GM19023 (cell line): ENCODE data around the gene H6PD.

ENCODE experiments used
- ATAC-seq: cut with Tn5 transposase; IDR thresholded peaks from one replicate; pipeline ENCODE4 v1.9.1; 2021; ENCODE audit warnings: mild to moderate bottlenecking, moderate library complexity; ENCODE audit not compliant: unreplicated experiment

H6PD gene

GRCh38 chr1:9275567-9276034 lies 41.0 kb downstream of the H6PD start:
- ATAC-seq: peak; percentile 81

- ATAC-seq: no peak
These were observed 43.5 kb downstream of the H6PD start for GRCh38 chr1:9278116-9278515.

GRCh38 chr1:9278585-9279153 lies 44.1 kb downstream of the H6PD start:
- no peak for ATAC-seq

DNA sequence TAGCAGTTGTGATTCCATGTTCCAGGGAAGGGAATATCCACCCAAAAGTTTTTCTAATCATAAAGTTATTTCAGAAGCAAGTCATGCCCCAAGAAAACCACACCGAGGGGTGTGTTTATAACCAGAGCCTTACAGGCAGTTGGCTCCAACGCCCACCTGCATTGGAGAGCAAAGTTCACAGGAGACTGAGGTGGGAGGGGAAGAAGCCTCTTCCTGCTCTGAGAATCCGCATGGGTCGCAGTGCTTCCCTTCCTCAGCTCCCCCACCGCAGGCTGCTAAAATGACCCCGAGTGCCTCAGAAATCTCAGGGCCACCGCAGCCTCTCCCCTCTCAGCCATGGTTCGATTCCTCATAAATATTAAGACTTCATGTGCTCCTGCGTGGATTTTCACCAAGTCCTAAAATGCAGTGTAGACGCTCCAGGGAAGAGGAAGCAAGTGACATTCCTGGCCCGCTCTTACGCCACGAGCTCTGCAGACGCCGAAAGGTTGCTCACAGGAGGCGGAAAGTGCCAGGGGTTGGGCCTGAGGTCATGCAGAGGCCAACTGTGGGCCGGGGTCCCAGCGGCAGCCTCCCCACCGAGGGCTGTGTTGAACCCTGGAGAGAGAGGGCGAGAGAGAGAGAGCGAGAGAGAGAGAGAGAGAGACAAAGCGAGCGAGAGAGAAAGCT lies 44.7 kb downstream of the H6PD start:
- no peak for ATAC-seq

DNA sequence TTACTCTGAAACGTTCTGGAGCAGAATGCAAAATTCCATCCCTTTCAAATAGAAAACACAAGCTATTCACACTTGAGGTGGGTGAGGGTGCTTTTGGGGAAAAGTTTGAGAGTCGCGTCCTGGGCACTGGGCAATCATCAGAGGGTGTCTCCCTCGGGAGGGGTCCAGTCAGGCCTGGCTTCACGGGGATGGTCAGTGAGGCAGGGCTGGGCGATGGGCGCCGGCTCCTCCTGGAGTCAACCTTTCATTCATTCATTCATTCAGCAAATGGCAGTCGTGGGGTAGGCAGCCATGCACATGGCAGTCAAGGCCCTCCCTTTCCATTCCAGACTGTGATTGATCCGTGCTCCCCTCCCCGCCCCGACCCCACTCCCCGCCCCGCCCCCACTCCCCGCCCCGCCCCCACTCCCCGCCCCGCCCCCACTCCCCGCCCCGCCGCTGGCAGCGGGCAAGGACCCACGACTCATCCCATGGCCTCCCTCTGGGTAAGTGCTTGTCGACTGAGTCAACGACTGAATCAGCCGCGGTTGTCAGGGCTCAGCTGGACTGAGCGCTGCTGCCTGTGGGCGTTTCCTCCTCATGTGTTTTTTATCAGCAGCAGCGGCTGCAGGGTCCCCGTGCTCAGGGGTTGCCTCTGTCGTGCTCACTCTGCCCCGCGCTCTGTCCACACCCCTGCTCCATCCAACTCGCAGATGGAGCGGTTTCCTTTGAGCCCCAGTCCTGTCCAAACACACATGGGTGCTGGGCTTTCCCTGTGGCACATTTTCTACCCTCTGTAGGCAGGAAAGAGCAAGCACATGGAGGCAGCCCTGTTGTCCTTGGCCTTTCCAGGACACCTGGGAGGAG lies 45.7 kb downstream of the H6PD start:
- ATAC-seq: no peak

DNA sequence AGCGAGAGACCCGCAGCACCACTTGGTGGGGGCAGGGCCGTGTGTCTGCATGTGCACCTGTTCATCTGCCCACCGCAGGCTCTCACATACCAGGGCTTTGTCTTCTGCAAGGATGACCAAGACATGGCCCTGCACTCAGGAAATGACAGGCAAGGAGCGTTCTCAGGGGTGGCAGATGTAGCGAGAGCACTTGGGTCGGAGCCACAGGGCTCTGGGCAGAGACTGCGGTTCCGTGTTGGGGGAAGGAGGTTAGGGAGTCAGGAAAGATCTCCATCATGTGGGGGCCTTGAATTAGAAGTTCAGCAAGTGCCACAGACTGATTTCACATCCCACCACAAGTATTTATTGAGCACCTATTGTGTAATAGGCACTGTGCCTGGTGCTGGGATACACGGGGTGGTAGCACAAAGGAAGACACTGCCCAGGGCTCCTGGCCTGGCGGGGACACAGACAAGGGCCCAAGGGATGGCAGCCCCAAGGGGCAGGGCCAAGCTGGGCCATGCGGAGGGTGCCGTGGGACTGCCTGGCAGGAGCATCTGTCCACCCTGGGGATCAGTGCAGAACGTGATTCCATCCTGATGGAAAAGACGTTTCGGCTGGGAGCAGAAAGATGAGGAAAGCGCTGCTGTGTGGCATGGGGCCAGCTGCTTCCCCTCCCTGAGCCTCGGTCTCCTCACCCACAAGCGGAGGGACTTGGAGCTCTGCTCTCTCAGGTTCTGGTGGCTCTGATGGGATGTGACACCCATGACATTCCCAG lies 46.7 kb downstream of the H6PD start:
- ATAC-seq: no peak

DNA sequence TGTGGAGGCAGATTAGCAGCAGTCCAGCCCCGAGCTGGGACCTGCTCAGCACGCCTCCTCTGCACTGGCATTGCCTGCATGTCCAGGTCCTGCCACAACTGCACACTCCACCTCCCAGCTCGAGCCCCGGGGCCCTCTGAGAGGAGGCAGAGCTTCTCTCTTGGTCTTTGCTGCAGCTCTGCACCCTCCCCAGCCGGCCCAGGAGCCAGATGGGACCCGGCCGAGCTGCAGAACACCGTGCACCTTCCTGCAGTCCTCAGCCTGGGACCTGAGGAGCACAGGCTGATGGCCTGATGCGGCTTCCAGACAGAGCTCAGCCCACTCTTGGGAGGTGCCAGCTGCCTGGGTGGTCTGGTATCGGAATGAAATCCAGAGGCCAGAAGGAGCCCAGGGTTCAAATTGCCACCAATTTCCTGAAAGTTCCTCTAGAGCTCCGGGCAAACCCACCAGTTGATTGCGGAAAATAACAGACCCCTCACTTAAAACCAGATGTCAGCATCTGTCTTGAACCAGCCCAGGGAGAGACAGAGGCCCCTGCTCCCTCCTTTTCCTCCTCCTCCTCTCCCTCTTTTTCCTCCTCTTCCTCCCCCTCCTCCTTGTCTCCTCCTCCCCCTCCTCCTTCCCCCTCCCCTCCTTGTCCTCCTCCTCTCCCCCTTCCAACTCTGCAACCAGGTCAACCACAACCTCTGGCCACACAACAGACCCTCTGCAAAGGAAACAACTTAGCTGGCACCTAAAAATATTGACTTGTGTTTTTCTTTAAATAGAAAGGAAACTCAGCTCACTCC lies 47.5 kb downstream of the H6PD start:
- no peak for ATAC-seq

DNA sequence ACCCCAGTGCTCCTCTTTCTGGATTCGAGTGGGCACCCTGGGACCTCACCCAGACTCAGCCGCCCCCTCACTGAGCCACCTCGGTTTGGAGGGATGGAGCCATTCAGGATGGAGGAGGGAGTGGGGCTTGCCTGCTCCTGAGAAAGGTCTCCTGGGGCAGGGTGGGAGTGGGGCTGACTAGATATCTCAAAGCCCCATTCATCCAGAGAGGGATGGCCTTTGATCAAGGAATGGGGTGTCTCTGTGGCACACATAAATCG lies 48.1 kb downstream of the H6PD start:
- ATAC-seq: no peak

GRCh38 chr1:9284061-9284460 lies 49.5 kb downstream of the H6PD start:
- no peak for ATAC-seq

DNA sequence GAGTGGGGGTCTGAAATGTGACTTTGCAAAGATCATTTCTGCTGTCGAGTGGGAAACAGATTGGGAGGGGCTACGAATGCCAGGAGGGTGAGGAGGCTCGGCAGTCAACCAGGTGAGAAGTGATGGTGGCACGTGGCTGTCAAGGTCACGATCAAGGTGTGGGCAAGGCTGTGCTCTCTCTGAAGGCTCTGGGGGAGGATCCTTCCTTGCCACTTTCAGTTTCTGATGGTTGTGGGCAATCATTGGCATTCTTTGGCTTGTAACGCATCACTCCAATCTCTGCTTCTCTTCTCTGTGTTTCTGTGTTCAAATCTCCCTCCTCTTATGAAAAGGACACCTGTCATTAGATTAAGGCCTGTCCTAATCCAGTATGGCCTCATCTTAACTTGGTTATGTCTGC lies 52.0 kb downstream of the H6PD start:
- no peak for ATAC-seq

DNA sequence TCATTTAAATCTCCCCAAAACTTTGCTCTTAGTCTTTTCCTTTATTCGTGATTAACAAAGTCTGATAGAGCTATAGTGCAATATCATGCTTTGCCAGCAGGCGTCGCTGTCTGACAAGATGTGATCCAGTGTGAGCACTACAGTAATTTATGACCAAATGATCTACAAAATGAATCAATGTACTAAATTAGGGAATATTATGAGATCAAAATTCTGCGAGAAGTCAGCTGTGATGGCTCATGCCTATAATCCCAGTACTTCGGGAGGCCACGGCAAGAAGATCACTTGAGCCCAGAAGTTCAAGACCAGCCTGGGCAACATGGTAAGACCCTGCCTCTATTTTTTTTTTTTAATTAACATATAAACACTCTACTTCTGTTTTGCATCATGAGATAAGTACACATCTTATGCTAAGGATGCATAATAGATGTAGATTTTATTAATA lies 54.5 kb downstream of the H6PD start:
- ATAC-seq: no peak

- no peak for ATAC-seq
These were observed 55.3 kb downstream of the H6PD start for GRCh38 chr1:9289711-9290485.

- ATAC-seq: no peak
These were observed 57.4 kb downstream of the H6PD start for GRCh38 chr1:9291914-9292360.

- ATAC-seq: peak; percentile 49
These were observed 58.0 kb downstream of the H6PD start, which contains the start of gene SPSB1 for GRCh38 chr1:9292361-9293240. Gene SPSB1, plus strand, starts transcription at chr1:9292894. Its CDS starts 62,998 bp downstream, at chr1:9355892.

DNA sequence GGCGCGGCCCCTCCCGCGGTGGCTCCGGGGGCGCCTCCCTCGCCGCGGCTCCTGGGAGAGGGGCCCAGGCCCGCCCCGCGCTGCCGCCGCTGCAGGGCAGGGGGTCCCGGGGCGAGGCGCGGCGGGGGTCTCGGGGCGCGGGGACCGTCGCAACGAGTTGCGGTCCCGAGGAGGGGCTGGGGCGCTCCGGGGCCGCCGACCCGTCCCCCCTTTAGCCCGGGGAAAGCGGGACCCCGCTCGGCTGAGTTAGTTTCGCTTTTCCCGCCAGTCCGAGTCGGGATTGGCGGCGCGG lies 58.6 kb downstream of the H6PD start:
- ATAC-seq: no peak

DNA sequence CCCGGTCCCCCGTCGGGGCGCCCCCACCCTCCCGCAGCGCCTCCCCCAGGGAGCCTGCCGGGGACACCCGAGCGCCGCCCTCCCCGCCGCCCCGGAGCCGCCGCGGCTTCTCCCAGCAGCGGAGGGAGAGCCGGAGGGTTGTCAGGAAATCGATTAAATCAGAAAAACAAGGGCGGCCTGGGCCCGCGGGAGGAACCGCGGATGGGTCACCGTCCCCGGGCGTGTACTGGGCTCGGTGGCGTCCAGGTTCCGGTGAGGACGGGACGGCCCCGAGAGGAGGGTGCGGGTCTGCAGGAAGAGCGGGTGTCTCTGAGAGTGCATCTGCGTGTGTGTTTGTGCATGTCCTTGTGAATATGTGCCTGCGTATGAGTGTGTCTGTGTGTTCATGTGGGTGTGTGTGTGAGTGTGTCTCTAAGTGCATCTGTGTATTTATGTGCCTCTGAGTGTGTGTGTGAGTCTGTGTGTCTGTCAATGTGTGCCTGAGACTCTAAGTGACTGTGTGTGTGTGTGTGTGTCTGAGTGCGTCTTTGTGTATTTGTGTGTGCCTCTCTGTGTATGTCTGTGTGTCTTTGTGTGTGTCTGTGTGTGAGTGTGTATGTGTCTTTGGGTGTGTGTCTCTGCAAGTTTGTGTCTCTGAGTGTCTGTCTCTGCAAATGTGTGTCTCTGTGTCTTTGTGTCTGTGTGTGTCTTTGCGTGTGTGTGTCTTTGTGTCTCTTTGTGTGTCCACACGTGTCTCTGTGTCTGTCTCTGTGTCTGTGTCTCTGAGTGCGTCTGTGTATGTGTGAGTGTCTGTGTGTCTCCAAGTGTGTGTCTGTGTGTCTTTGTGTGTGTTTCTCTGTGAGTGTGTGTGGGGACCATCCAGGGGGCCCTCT lies 59.2 kb downstream of the H6PD start:
- ATAC-seq: no peak

GRCh38 chr1:9294405-9294773 lies 59.8 kb downstream of the H6PD start:
- no peak for ATAC-seq
